HCT116 (cell line): Measurements from ENCODE around the gene CRADD. TPM values are rescaled to one million over a fixed set of nuclear protein-coding genes. Genes with fewer than 3 reads are reported as not detected.

Experiments
- ATAC-seq: fragments of 200-7000 bp; cut with Tn5 transposase; 2 replicates; pipeline ENCODE4 v1.9.1; 2020; ENCODE audit warnings: mild to moderate bottlenecking, moderate library complexity
- BruUV-seq: library from RNA; stranded (reverse); fragments of 400-500 nt; replicated peaks from 2 replicates; lab custom pipeline; 2021; lab: Mats Ljungman, UMichigan
- CTCF ChIA-PET: fragments of 300-600 bp; sonication (Branson Sonifier 250); formaldehyde crosslinking; loops from one replicate; lab custom pipeline; 2021; ENCODE audit warnings: antibody characterized with exemption; lab: Charles Lee
- POLR2A ChIA-PET: fragments of 300-600, 350-600 bp; sonication (Branson Sonifier 250); formaldehyde crosslinking; loops from one replicate; lab custom pipeline; 2021; ENCODE audit warnings: antibody characterized with exemption; lab: Charles Lee
- RAD21 ChIA-PET, 2 experiments: fragments of 300-600 bp; sonication (Branson Sonifier 250); formaldehyde crosslinking; loops; one replicate each; lab custom pipeline; 2023; ENCODE audit warnings: low total read pairs in 2 of 2; ENCODE audit not compliant: uncharacterized antibody in 2 of 2, unreplicated experiment in 2 of 2, low non-redundant PET in 1 of 2; lab: Charles Lee
- DNase-seq: peaks from one replicate; pipeline ENCODE4 v3.0.0-alpha.2; 2010; ENCODE audit warnings: low read depth, low spot score
- H2AFZ ChIP-seq: fragments of 200-600 bp; shearing (Covaris generic), sonication (generic); 2 replicates; pipeline ENCODE4 v1.6.1; 2017; ENCODE audit warnings: low read depth, mixed run types, mixed read lengths, antibody characterized with exemption, low read length; ENCODE audit not compliant: poor library complexity, severe bottlenecking
- H3K27ac ChIP-seq: 2 replicates; pipeline ENCODE4 v1.5.1; 2012; ENCODE audit warnings: low read depth, low read length
- H3K27me3 ChIP-seq: fragments of 200-600 bp; sonication (generic); 2 replicates; pipeline ENCODE4 v1.6.1; 2016; ENCODE audit warnings: mixed run types, low read length, mixed read lengths; ENCODE audit not compliant: insufficient read depth
- H3K36me3 ChIP-seq, 2 experiments: fragments of 200-500 bp in 1 of 2; fragments of 200-600 bp in 1 of 2; sonication (Bioruptor generic) in 1 of 2; sonication (generic) in 1 of 2; 2 replicates each; pipeline versions ENCODE4 v1.5.1 to v1.6.1; 2014 to 2016; ENCODE audit warnings: low read length in 2 of 2, inconsistent platforms in 1 of 2, mixed read lengths in 1 of 2, mixed run types in 1 of 2; ENCODE audit not compliant: insufficient read depth in 2 of 2, control insufficient read depth in 1 of 2
- H3K4me1 ChIP-seq, 2 experiments: fragments of 200-600 bp in 1 of 2; sonication (generic) in 1 of 2; 2 replicates each; pipeline versions ENCODE4 v1.5.1 to v1.6.1; 2012 to 2017; ENCODE audit warnings: low read length in 2 of 2, inconsistent platforms in 1 of 2, mild to moderate bottlenecking in 1 of 2, mixed read lengths in 1 of 2, mixed run types in 1 of 2, moderate library complexity in 1 of 2; ENCODE audit not compliant: insufficient read depth in 2 of 2, control insufficient read depth in 1 of 2
- H3K4me2 ChIP-seq: fragments of 200-600 bp; sonication (generic); 2 replicates; pipeline ENCODE4 v1.6.1; 2017; ENCODE audit warnings: mixed run types, low read length, mixed read lengths
- H3K4me3 ChIP-seq, 2 experiments: fragments of 200-600 bp in 1 of 2; sonication (generic) in 1 of 2; replicated peaks in 1 of 2; 2 replicates each; pipeline ENCODE4 v1.5.1; 2011 to 2016; ENCODE audit warnings: low read length in 2 of 2, control low read depth in 1 of 2, low read depth in 1 of 2, mild to moderate bottlenecking in 1 of 2, mixed read lengths in 1 of 2, mixed run types in 1 of 2
- H3K79me2 ChIP-seq: fragments of 200-600 bp; sonication (generic); 2 replicates; pipeline ENCODE4 v1.6.1; 2017; ENCODE audit warnings: mild to moderate bottlenecking, mixed run types, low read length, moderate library complexity, mixed read lengths; ENCODE audit not compliant: insufficient read depth
- H3K9ac ChIP-seq: fragments of 200-600 bp; sonication (generic); 2 replicates; pipeline ENCODE4 v1.6.1; 2016; ENCODE audit warnings: low read length, mixed read lengths
- H3K9me2 ChIP-seq: fragments of 200-600 bp; sonication (generic), shearing (Covaris generic); 2 replicates; pipeline ENCODE4 v1.6.1; 2017; ENCODE audit warnings: mixed run types, mild to moderate bottlenecking, moderate library complexity; ENCODE audit not compliant: insufficient read depth
- H3K9me3 ChIP-seq, 2 experiments: fragments of 200-500 bp in 1 of 2; fragments of 200-600 bp in 1 of 2; sonication (Bioruptor generic) in 1 of 2; sonication (generic) in 1 of 2; 2 replicates each; pipeline ENCODE4 v1.6.1; 2014 to 2017; ENCODE audit warnings: low read length in 2 of 2, mixed read lengths in 2 of 2, inconsistent platforms in 1 of 2, low read depth in 1 of 2, mild to moderate bottlenecking in 1 of 2, mixed run types in 1 of 2, moderate library complexity in 1 of 2; ENCODE audit not compliant: control insufficient read depth in 1 of 2, insufficient read depth in 1 of 2
- H4K20me1 ChIP-seq: fragments of 200-600 bp; sonication (generic), shearing (Covaris generic); 2 replicates; pipeline ENCODE4 v1.6.1; 2017; ENCODE audit warnings: mixed run types, mild to moderate bottlenecking, moderate library complexity; ENCODE audit not compliant: insufficient read depth
- ATF3 ChIP-seq: IDR thresholded peaks from 2 replicates; pipeline ENCODE4 v1.6.1; 2012
- CBX3 ChIP-seq: IDR thresholded peaks from 2 replicates; pipeline ENCODE4 v1.6.1; 2012; ENCODE audit warnings: low read depth
- CTCF ChIP-seq, 3 experiments: fragments of 200-600 bp in 1 of 3; sonication (generic) in 1 of 3; IDR thresholded peaks in 2 of 3; conservative IDR thresholded peaks in 1 of 3; 2 replicates each; pipeline ENCODE4 v1.5.1; 2012 to 2017; ENCODE audit warnings: low read depth in 2 of 3, low read length in 2 of 3, antibody characterized with exemption in 1 of 3, borderline replicate concordance in 1 of 3, control low read depth in 1 of 3, mild to moderate bottlenecking in 1 of 3, mixed read lengths in 1 of 3, mixed run types in 1 of 3, moderate library complexity in 1 of 3; ENCODE audit not compliant: insufficient read depth in 1 of 3
- EGR1 ChIP-seq: IDR thresholded peaks from 2 replicates; pipeline ENCODE4 v1.6.1; 2012; ENCODE audit warnings: low read depth
- ELF1 ChIP-seq: IDR thresholded peaks from 2 replicates; pipeline ENCODE4 v1.6.1; 2012; ENCODE audit warnings: low read depth, borderline replicate concordance
- EZH2 ChIP-seq: fragments of 200-600 bp; sonication (generic); IDR thresholded peaks from 2 replicates; pipeline ENCODE4 v1.6.1; 2017; ENCODE audit warnings: antibody characterized with exemption, mixed run types
- EZH2phosphoT487 ChIP-seq: fragments of 200-600 bp; IDR thresholded peaks from 2 replicates; pipeline ENCODE4 v1.6.1; 2018; ENCODE audit warnings: antibody characterized with exemption, borderline replicate concordance
- JUND ChIP-seq: IDR thresholded peaks from 2 replicates; pipeline ENCODE4 v1.6.1; 2012
- MAX ChIP-seq: IDR thresholded peaks from 2 replicates; pipeline ENCODE4 v1.6.1; 2012
- POLR2A ChIP-seq: IDR thresholded peaks from 2 replicates; pipeline ENCODE4 v1.7.0; 2011; ENCODE audit warnings: borderline replicate concordance; ENCODE audit not compliant: insufficient read depth, insufficient read length; ENCODE audit errors: extremely low read depth
- RAD21 ChIP-seq: IDR thresholded peaks from 2 replicates; pipeline ENCODE4 v1.6.1; 2012; ENCODE audit warnings: low read depth, mild to moderate bottlenecking
- SIN3A ChIP-seq: IDR thresholded peaks from 2 replicates; pipeline ENCODE4 v1.6.1; 2012; ENCODE audit warnings: low read depth
- SRF ChIP-seq: IDR thresholded peaks from 2 replicates; pipeline ENCODE4 v1.6.1; 2012; ENCODE audit warnings: low read depth
- TCF7L2 ChIP-seq: IDR thresholded peaks from 2 replicates; pipeline ENCODE4 v1.7.0; 2011; ENCODE audit warnings: borderline replicate concordance, inconsistent platforms; ENCODE audit not compliant: insufficient read depth, insufficient read length; ENCODE audit errors: extremely low read depth
- YY1 ChIP-seq: IDR thresholded peaks from 2 replicates; pipeline ENCODE4 v1.6.1; 2011; ENCODE audit warnings: low read length, low read depth, moderate library complexity, mild to moderate bottlenecking; ENCODE audit not compliant: insufficient replicate concordance; ENCODE audit errors: extremely low read depth
- ZNF274 ChIP-seq: fragments of 200-500 bp; sonication (Bioruptor generic); IDR thresholded peaks from 2 replicates; pipeline ENCODE4 v1.6.1; 2014; ENCODE audit warnings: mild to moderate bottlenecking, low read depth, low read length, inconsistent platforms
- intact Hi-C: fragments of 100-400 bp; cut with micrococcal nuclease; formaldehyde crosslinking; loops from 2 replicates; pipeline ENCODE4 v1.10.0; 2022
- total RNA-seq: library from RNA; stranded (reverse); gene quantifications from one replicate; pipeline ENCODE4 v1.2.1, GENCODE V29; 2021; ENCODE audit not compliant: unreplicated experiment

CRADD gene
- total RNA-seq, 1 experiment from 2014 or later: 12.2 TPM

GRCh38 chr12:93794738-93795137 lies 117.6 kb downstream of the CRADD start:
- Histone ChIP-seq H3K4me1 (peaks cover 6 to 32% of the 10 kb centered on the region in 2 experiments), H3K4me3 (no peak overlapping the region), H3K9ac (no peak overlapping the region), H3K4me2 (no peak overlapping the region), H2AFZ (no peak overlapping the region), H4K20me1 (no peaks in the 10 kb centered on the region), H3K9me2 (no peaks in the 10 kb centered on the region), H3K79me2 (no peaks in the 10 kb centered on the region), H3K27me3 (no peaks in the 10 kb centered on the region), H3K36me3 (no peaks in the 10 kb centered on the region), H3K27ac (no peak overlapping the region), H3K9me3 (no peaks in the 10 kb centered on the region)
- ATAC-seq (no peak), DNase-seq (no peak)
- RAD21 ChIA-PET: no interaction called here
- POLR2A ChIA-PET: no interaction called here
- TF ChIP-seq EZH2: no peak
- no peak for TF ChIP-seq RAD21
- no peak for TF ChIP-seq CTCF (IDR thresholded peaks at IDR 0.05 in 2 of 3, conservative IDR thresholded peaks at IDR 0.05 in 1 of 3; ENCODE audit: borderline replicate concordance in 1 of 3, insufficient read depth in 1 of 3, low read depth in 2 of 3, low read length in 2 of 3)
- CTCF ChIA-PET: no interaction called here
- intact Hi-C loops: no loop called here
- BruUV-seq: no TSS peak

DNA sequence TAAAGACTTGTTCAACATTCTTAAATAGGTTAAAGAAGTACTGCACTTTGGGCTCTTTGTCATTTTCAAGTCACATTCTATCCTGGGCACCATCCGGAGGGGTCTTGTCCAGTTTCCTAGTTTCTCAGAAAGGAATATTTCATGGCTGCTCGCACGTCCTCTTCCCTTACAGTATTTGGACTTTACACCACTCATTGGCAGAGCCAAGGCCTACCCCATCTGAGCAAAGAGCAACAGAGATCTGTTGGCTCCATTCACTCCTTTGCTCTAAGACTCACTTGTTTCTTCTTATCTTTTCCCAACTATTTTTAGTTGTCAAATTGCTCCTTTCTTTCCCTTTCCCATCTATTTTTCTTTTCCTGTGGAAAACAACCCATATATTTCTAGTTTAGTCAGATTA lies 118.2 kb downstream of the CRADD start:
- intact Hi-C loops: no loop called here
- no peak for ATAC-seq
- RAD21 ChIA-PET: no interaction called here

More for the DNA sequence above, 118.2 kb downstream of the CRADD start:
- TF ChIP-seq YY1: no peak
- TF ChIP-seq EGR1: no peak
- TF ChIP-seq EZH2: no peak
- TF ChIP-seq CBX3: no peak
- no peak for TF ChIP-seq ELF1
- TF ChIP-seq SIN3A: no peak
- no peak for TF ChIP-seq EZH2phosphoT487
- TF ChIP-seq JUND: no peak
- no peak for TF ChIP-seq SRF
- no peak for TF ChIP-seq RAD21
- no peak for TF ChIP-seq TCF7L2
- no peak for TF ChIP-seq ZNF274
- no peak for TF ChIP-seq POLR2A
- TF ChIP-seq MAX: no peak
- no peak for TF ChIP-seq ATF3
- Histone ChIP-seq H3K36me3 (no peaks in the 10 kb centered on the region), H4K20me1 (no peaks in the 10 kb centered on the region), H3K79me2 (no peaks in the 10 kb centered on the region), H3K4me1 (peaks cover 6 to 25% of the 10 kb centered on the region in 2 experiments), H3K9me3 (no peaks in the 10 kb centered on the region), H2AFZ (no peak overlapping the region), H3K27ac (no peak overlapping the region), H3K9ac (no peak overlapping the region), H3K4me2 (no peak overlapping the region), H3K9me2 (no peaks in the 10 kb centered on the region), H3K4me3 (no peak overlapping the region), H3K27me3 (no peaks in the 10 kb centered on the region)
- ChIA-PET POLR2A (no interaction called here), CTCF (no interaction called here)
- BruUV-seq: no TSS peak
- DNase-seq: no peak
